Muscle of leg (tissue), 11 donors: ENCODE measurements around the gene CHODL. TPM values are rescaled to one million over a fixed set of nuclear protein-coding genes. Genes with fewer than 3 reads are reported as not detected.

Experiments used
- DNase-seq: peaks from one replicate; pipeline ENCODE4 v3.0.0; 2013
- H3K27ac ChIP-seq: one replicate; pipeline ENCODE4 v1.5.1; 2013; ENCODE audit warnings: mild to moderate bottlenecking, low read length, control low read depth
- H3K27me3 ChIP-seq: one replicate; pipeline ENCODE4 v1.6.1; 2013; ENCODE audit warnings: low read length; ENCODE audit not compliant: control insufficient read depth, insufficient read depth
- H3K36me3 ChIP-seq: one replicate; pipeline ENCODE4 v1.6.1; 2013; ENCODE audit warnings: low read length; ENCODE audit not compliant: control insufficient read depth, insufficient read depth
- H3K4me1 ChIP-seq: one replicate; pipeline ENCODE4 v1.6.1; 2013; ENCODE audit warnings: low read length; ENCODE audit not compliant: control insufficient read depth, insufficient read depth
- H3K4me3 ChIP-seq: one replicate; pipeline ENCODE4 v1.5.1; 2013; ENCODE audit warnings: low read length, control low read depth
- H3K9me3 ChIP-seq: replicated peaks from 2 replicates; pipeline ENCODE4 v1.6.1; 2013; ENCODE audit warnings: low read depth, low read length; ENCODE audit not compliant: control insufficient read depth
- WGBS: methylation state at CpG from one replicate; pipeline ENCODE4 v1.1.5; 2013; ENCODE audit warnings: missing lambda C conversion rate; ENCODE audit not compliant: insufficient coverage; 5-methylcytosine and 5-hydroxymethylcytosine counted together
- polyA plus RNA-seq, 8 donors: library from polyadenylated mRNA; unstranded; fragments of 120-200 nt; gene quantifications; one replicate each; pipeline versions ENCODE4 v1.2.1 to v1.2.3, GENCODE V29; 2013; ENCODE audit warnings: inconsistent platforms in 1 of 8, low replicate concordance in 1 of 8; ENCODE audit not compliant: insufficient read length in 8 of 8, insufficient read depth in 1 of 8
- total RNA-seq: library from RNA; stranded (reverse); fragments of 120-200 nt; gene quantifications from one replicate; pipeline ENCODE4 v1.2.4, GENCODE V29; 2013

The CHODL gene
- total and polyA plus RNA-seq, 9 donors = 80.7 to 128 (median 101) TPM

- Histone ChIP-seq H3K27ac (peak overlapping the region; percentile 67), H3K4me3 (no peak overlapping the region), H3K36me3 (no peaks in the 10 kb centered on the region), H3K4me1 (peaks cover 5% of the 10 kb centered on the region), H3K9me3 (no peaks in the 10 kb centered on the region), H3K27me3 (peaks cover 9% of the 10 kb centered on the region)
- DNase-seq = no peak
- no CpG with 5 or more reads among the region's 1 CpG for WGBS
Observed at GRCh38 chr21:18248171-18248570, 3.5 kb downstream of the CHODL start.

GRCh38 chr21:18249672-18250071 lies 5.0 kb downstream of the CHODL start:
- H3K27ac ChIP-seq = peak overlapping the region; percentile 70

GRCh38 chr21:18251065-18251464 lies 6.4 kb downstream of the CHODL start:
- Histone ChIP-seq H3K4me3 (no peak overlapping the region), H3K4me1 (peaks cover 2% of the 10 kb centered on the region), H3K27me3 (no peaks in the 10 kb centered on the region), H3K27ac (peak overlapping the region; percentile 42), H3K36me3 (no peaks in the 10 kb centered on the region), H3K9me3 (no peaks in the 10 kb centered on the region)
- DNase-seq = no peak

More at GRCh38 chr21:18249672-18250071, 5.0 kb downstream of the CHODL start:
- no peaks in the 10 kb centered on the region for H3K36me3 ChIP-seq
- H3K4me3 ChIP-seq = no peak overlapping the region
- 78% methylated on average over 1 of the region's 2 CpGs for WGBS
- H3K9me3 ChIP-seq = no peaks in the 10 kb centered on the region
- DNase-seq = no peak
- peaks cover 6% of the 10 kb centered on the region for H3K27me3 ChIP-seq
- peaks cover 2% of the 10 kb centered on the region for H3K4me1 ChIP-seq

GRCh38 chr21:18252256-18252655 lies 7.6 kb downstream of the CHODL start:
- 0% methylated on average over 1 of the region's 4 CpGs for WGBS
- peak; percentile 88 for DNase-seq
- Histone ChIP-seq H3K27ac (peak overlapping the region; percentile 88), H3K4me3 (peak overlapping the region; percentile 15), H3K36me3 (peaks cover 6% of the 10 kb centered on the region), H3K4me1 (peaks cover 2% of the 10 kb centered on the region), H3K9me3 (no peaks in the 10 kb centered on the region), H3K27me3 (no peaks in the 10 kb centered on the region)

GRCh38 chr21:18252680-18253079 lies 8.0 kb downstream of the CHODL start:
- DNase-seq = peak; percentile 73
- H3K9me3 ChIP-seq = no peaks in the 10 kb centered on the region
- H3K27ac ChIP-seq = peak overlapping the region; percentile 88
- no peaks in the 10 kb centered on the region for H3K27me3 ChIP-seq
- peaks cover 2% of the 10 kb centered on the region for H3K4me1 ChIP-seq
- WGBS = no CpG with 5 or more reads among the region's 5 CpGs
- H3K36me3 ChIP-seq = peaks cover 6% of the 10 kb centered on the region
- peak overlapping the region; percentile 15 for H3K4me3 ChIP-seq

- peak; percentile 89 for DNase-seq
- Histone ChIP-seq H3K27ac (peak overlapping the region; percentile 88), H3K36me3 (peaks cover 6% of the 10 kb centered on the region), H3K9me3 (no peaks in the 10 kb centered on the region), H3K27me3 (no peaks in the 10 kb centered on the region), H3K4me1 (peaks cover 2% of the 10 kb centered on the region), H3K4me3 (no peak overlapping the region)
- WGBS = no CpG with 5 or more reads among the region's 2 CpGs
Observed at GRCh38 chr21:18253221-18253620, 8.6 kb downstream of the CHODL start.

- DNase-seq = peak; percentile 32
- H3K4me3 ChIP-seq = no peak overlapping the region
- peaks cover 6% of the 10 kb centered on the region for H3K36me3 ChIP-seq
- no CpG with 5 or more reads among the region's 2 CpGs for WGBS
- no peaks in the 10 kb centered on the region for H3K27me3 ChIP-seq
- H3K9me3 ChIP-seq = no peaks in the 10 kb centered on the region
- peaks cover 2% of the 10 kb centered on the region for H3K4me1 ChIP-seq
- peak overlapping the region; percentile 88 for H3K27ac ChIP-seq
Observed at GRCh38 chr21:18253799-18254198, 9.2 kb downstream of the CHODL start.

GRCh38 chr21:18265944-18266343 lies 21.3 kb downstream of the CHODL start:
- WGBS = no CpG with 5 or more reads among the region's 2 CpGs
- H3K36me3 ChIP-seq = peaks cover 9% of the 10 kb centered on the region
- H3K27ac ChIP-seq = no peak overlapping the region
- no peaks in the 10 kb centered on the region for H3K9me3 ChIP-seq
- H3K4me1 ChIP-seq = no peaks in the 10 kb centered on the region
- DNase-seq = peak; percentile 41
- no peaks in the 10 kb centered on the region for H3K27me3 ChIP-seq
- no peak overlapping the region for H3K4me3 ChIP-seq

GRCh38 chr21:18267496-18267895 lies 22.9 kb downstream of the CHODL start:
- no peaks in the 10 kb centered on the region for H3K9me3 ChIP-seq
- H3K4me1 ChIP-seq = no peaks in the 10 kb centered on the region
- WGBS = no CpG with 5 or more reads among the region's 1 CpG
- no peaks in the 10 kb centered on the region for H3K27me3 ChIP-seq
- H3K36me3 ChIP-seq = peaks cover 9% of the 10 kb centered on the region
- no peak overlapping the region for H3K4me3 ChIP-seq
- H3K27ac ChIP-seq = peak overlapping the region; percentile 79
- peak; percentile 52 for DNase-seq

- WGBS = no CpG with 5 or more reads among the region's 1 CpG
- no peak overlapping the region for H3K4me3 ChIP-seq
- no peaks in the 10 kb centered on the region for H3K27me3 ChIP-seq
- DNase-seq = peak; percentile 60
- H3K27ac ChIP-seq = no peak overlapping the region
- no peaks in the 10 kb centered on the region for H3K4me1 ChIP-seq
- H3K36me3 ChIP-seq = peaks cover 9% of the 10 kb centered on the region
- no peaks in the 10 kb centered on the region for H3K9me3 ChIP-seq
Observed at GRCh38 chr21:18268906-18269305, 24.3 kb downstream of the CHODL start.

GRCh38 chr21:18269856-18270255 lies 25.2 kb downstream of the CHODL start:
- no peaks in the 10 kb centered on the region for H3K4me1 ChIP-seq
- peaks cover 2% of the 10 kb centered on the region for H3K36me3 ChIP-seq
- H3K9me3 ChIP-seq = no peaks in the 10 kb centered on the region
- no peak overlapping the region for H3K4me3 ChIP-seq
- no peaks in the 10 kb centered on the region for H3K27me3 ChIP-seq
- DNase-seq = peak; percentile 64
- 67% methylated on average over 3 of the region's 7 CpGs for WGBS
- H3K27ac ChIP-seq = peak overlapping the region; percentile 4
